HepG2 (cell line): ENCODE measurements around the gene HSCB. TPM values are rescaled to one million over a fixed set of nuclear protein-coding genes. Genes with fewer than 3 reads are reported as not detected.

Experiments used
- EP300 ChIP-seq, 3 experiments: sonication (generic) in 1 of 3; formaldehyde crosslinking in 1 of 3; IDR thresholded peaks; 2 replicates each; pipeline versions ENCODE4 v1.5.1 to v1.6.1; 2011 to 2020; ENCODE audit warnings: low read depth in 2 of 3, low read length in 2 of 3, borderline replicate concordance in 1 of 3, improper control_type of control experiment in 1 of 3, mild to moderate bottlenecking in 1 of 3, missing genetic modification reagents in 1 of 3, moderate library complexity in 1 of 3
- FOXA1 ChIP-seq, 2 experiments: fragments of 450-650 bp in 1 of 2; sonication (generic) in 1 of 2; formaldehyde crosslinking in 1 of 2; IDR thresholded peaks; 2 replicates each; pipeline versions ENCODE4 v1.4.0 to v1.6.1; 2016 to 2020; ENCODE audit warnings: missing genetic modification reagents in 1 of 2
- JUNB ChIP-seq: sonication (generic); formaldehyde crosslinking; IDR thresholded peaks from 2 replicates; pipeline ENCODE4 v1.8.0; 2022; ENCODE audit warnings: missing genetic modification reagents, mild to moderate bottlenecking, borderline replicate concordance
- SATB2 ChIP-seq: sonication (generic); formaldehyde crosslinking; IDR thresholded peaks from 2 replicates; pipeline ENCODE4 v1.5.0; 2020; ENCODE audit warnings: missing genetic modification reagents
- SRSF1 ChIP-seq: fragments of 200-400 bp; formaldehyde crosslinking; optimal IDR thresholded peaks from 2 replicates; pipeline ENCODE3; 2017; ENCODE audit warnings: mild to moderate bottlenecking, low read depth, low read length, moderate library complexity
- THYN1 ChIP-seq: sonication (generic); formaldehyde crosslinking; IDR thresholded peaks from 2 replicates; pipeline ENCODE4 v1.8.1; 2023; ENCODE audit warnings: low read depth, mild to moderate bottlenecking, moderate library complexity, missing genetic modification reagents, borderline replicate concordance
- ZFP90 ChIP-seq: sonication (generic); formaldehyde crosslinking; IDR thresholded peaks from 2 replicates; pipeline ENCODE4 v1.8.0; 2022; ENCODE audit warnings: missing genetic modification reagents, mild to moderate bottlenecking, inconsistent platforms, borderline replicate concordance
- ZNF713 ChIP-seq: sonication (generic); formaldehyde crosslinking; IDR thresholded peaks from 2 replicates; pipeline ENCODE4 v1.4.0; 2020; ENCODE audit warnings: mild to moderate bottlenecking, missing genetic modification reagents
- ZNF777 ChIP-seq: sonication (generic); formaldehyde crosslinking; IDR thresholded peaks from 2 replicates; pipeline ENCODE4 v1.4.0; 2020; ENCODE audit warnings: missing genetic modification reagents
- polyA plus RNA-seq, 8 experiments: library from polyadenylated mRNA; depleted of rRNA in 3 of 8; stranded (reverse) in 7 of 8; unstranded in 1 of 8; fragments of >200 nt; fragmentation: Illumina TruSeq in 4 of 8; extraction: Trizol in 4 of 8; gene quantifications; 2 replicates each; pipeline versions ENCODE4 v1.2.1 to v1.2.3, GENCODE V29; 2011 to 2016; ENCODE audit warnings: low read depth in 4 of 8, missing spikeins in 1 of 8, mixed read lengths in 1 of 8; ENCODE audit not compliant: insufficient read depth in 1 of 8
- total RNA-seq, 5 experiments: library from RNA; depleted of rRNA; stranded (reverse); fragments of >200 nt; fragmentation: Illumina TruSeq; extraction: Trizol; gene quantifications; 2 replicates each; pipeline ENCODE4 v1.2.3, GENCODE V29; 2016; ENCODE audit warnings: low read depth in 1 of 5
- TF ChIP-seq, protein P1 (sequence below): sonication (generic); formaldehyde crosslinking; IDR thresholded peaks from 2 replicates; pipeline ENCODE4 v1.4.0; 2020; ENCODE audit warnings: missing genetic modification reagents
- TF ChIP-seq, protein P2 (sequence below): sonication (generic); formaldehyde crosslinking; IDR thresholded peaks from 2 replicates; pipeline ENCODE4 v1.5.0; 2020; ENCODE audit warnings: mild to moderate bottlenecking, missing genetic modification reagents
- TF ChIP-seq, protein P3 (sequence below): sonication (generic); formaldehyde crosslinking; IDR thresholded peaks from 2 replicates; pipeline ENCODE4 v1.4.0; 2020; ENCODE audit warnings: missing genetic modification reagents
- TF ChIP-seq, protein P4 (sequence below): sonication (generic); formaldehyde crosslinking; IDR thresholded peaks from 2 replicates; pipeline ENCODE4 v1.4.0; 2020; ENCODE audit warnings: mild to moderate bottlenecking, missing genetic modification reagents
- TF ChIP-seq, protein P5 (sequence below): sonication (generic); formaldehyde crosslinking; IDR thresholded peaks from 2 replicates; pipeline ENCODE4 v1.5.1; 2020; ENCODE audit warnings: missing genetic modification reagents, mild to moderate bottlenecking, borderline replicate concordance

HSCB gene
- total and polyA plus RNA-seq, 2 of the 13 experiments (the other 11 are each of a cell fraction or from before 2014, with no cell fraction given), result 15.4 to 20.9 TPM

DNA sequence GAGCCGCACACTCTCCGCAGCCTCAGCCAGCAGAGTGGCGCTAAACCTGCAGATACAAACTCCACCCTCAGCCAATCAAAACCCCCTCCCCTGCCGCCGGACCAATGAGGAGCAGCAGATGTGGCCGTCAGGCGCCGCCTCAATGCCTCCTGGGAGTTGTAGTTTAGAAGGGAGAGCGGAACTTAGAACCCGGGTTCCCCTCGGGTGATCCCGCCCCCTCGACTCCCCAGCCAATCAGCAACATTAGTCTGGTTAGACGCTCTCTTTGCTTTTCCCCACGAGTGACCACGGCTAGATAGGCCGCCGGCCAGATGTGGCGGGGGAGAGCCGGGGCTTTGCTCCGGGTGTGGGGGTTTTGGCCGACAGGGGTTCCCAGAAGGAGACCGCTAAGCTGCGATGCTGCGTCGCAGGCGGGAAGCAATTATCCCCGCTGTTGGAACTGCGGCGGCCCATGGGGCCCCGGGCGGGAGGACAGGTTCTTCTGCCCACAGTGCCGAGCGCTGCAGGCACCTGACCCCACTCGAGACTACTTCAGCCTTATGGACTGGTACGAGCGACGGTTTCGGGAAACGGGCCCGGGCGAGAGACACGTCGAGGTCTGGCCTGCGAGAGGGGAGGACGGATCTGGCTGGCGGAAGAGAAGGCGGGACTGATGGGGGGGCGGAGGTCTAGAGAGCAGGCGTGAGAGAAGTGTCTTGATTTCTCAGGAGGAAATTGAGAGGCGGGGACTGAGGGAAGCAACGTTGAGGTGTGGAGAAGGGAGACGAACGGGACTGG is at the start of gene HSCB, which contains the start of gene CHEK2 (continued):
- TF ChIP-seq, protein P1, sequence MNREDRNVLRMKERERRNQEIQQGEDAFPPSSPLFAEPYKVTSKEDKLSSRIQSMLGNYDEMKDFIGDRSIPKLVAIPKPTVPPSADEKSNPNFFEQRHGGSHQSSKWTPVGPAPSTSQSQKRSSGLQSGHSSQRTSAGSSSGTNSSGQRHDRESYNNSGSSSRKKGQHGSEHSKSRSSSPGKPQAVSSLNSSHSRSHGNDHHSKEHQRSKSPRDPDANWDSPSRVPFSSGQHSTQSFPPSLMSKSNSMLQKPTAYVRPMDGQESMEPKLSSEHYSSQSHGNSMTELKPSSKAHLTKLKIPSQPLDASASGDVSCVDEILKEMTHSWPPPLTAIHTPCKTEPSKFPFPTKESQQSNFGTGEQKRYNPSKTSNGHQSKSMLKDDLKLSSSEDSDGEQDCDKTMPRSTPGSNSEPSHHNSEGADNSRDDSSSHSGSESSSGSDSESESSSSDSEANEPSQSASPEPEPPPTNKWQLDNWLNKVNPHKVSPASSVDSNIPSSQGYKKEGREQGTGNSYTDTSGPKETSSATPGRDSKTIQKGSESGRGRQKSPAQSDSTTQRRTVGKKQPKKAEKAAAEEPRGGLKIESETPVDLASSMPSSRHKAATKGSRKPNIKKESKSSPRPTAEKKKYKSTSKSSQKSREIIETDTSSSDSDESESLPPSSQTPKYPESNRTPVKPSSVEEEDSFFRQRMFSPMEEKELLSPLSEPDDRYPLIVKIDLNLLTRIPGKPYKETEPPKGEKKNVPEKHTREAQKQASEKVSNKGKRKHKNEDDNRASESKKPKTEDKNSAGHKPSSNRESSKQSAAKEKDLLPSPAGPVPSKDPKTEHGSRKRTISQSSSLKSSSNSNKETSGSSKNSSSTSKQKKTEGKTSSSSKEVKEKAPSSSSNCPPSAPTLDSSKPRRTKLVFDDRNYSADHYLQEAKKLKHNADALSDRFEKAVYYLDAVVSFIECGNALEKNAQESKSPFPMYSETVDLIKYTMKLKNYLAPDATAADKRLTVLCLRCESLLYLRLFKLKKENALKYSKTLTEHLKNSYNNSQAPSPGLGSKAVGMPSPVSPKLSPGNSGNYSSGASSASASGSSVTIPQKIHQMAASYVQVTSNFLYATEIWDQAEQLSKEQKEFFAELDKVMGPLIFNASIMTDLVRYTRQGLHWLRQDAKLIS (CRISPR knock-in tag), result no peak
- TF ChIP-seq, protein P2, sequence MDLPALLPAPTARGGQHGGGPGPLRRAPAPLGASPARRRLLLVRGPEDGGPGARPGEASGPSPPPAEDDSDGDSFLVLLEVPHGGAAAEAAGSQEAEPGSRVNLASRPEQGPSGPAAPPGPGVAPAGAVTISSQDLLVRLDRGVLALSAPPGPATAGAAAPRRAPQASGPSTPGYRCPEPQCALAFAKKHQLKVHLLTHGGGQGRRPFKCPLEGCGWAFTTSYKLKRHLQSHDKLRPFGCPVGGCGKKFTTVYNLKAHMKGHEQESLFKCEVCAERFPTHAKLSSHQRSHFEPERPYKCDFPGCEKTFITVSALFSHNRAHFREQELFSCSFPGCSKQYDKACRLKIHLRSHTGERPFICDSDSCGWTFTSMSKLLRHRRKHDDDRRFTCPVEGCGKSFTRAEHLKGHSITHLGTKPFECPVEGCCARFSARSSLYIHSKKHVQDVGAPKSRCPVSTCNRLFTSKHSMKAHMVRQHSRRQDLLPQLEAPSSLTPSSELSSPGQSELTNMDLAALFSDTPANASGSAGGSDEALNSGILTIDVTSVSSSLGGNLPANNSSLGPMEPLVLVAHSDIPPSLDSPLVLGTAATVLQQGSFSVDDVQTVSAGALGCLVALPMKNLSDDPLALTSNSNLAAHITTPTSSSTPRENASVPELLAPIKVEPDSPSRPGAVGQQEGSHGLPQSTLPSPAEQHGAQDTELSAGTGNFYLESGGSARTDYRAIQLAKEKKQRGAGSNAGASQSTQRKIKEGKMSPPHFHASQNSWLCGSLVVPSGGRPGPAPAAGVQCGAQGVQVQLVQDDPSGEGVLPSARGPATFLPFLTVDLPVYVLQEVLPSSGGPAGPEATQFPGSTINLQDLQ (CRISPR knock-in tag), result no peak; the same call in 1 of the 2 replicates
- TF ChIP-seq THYN1 (no peak), JUNB (CRISPR knock-in tag) (peak; percentile 66; the same call in 1 of the 2 replicates), ZFP90 (CRISPR knock-in tag) (no peak), SRSF1 (no peak), SATB2 (no peak), ZNF713 (0 out of 2 replicates have a peak, but pooled peaks have one; percentile 70), EP300 (IDR thresholded peaks at IDR 0.05; ENCODE audit: low read depth in 2 of 2, low read length in 2 of 2) (no peak), EP300 (CRISPR knock-in tag; IDR thresholded peaks at IDR 0.05; ENCODE audit: borderline replicate concordance) (no peak), FOXA1 (IDR thresholded peaks at IDR 0.05) (no peak), FOXA1 (CRISPR knock-in tag; IDR thresholded peaks at IDR 0.05) (no peak), ZNF777 (CRISPR knock-in tag) (peak; percentile 88)
- TF ChIP-seq, protein P3, sequence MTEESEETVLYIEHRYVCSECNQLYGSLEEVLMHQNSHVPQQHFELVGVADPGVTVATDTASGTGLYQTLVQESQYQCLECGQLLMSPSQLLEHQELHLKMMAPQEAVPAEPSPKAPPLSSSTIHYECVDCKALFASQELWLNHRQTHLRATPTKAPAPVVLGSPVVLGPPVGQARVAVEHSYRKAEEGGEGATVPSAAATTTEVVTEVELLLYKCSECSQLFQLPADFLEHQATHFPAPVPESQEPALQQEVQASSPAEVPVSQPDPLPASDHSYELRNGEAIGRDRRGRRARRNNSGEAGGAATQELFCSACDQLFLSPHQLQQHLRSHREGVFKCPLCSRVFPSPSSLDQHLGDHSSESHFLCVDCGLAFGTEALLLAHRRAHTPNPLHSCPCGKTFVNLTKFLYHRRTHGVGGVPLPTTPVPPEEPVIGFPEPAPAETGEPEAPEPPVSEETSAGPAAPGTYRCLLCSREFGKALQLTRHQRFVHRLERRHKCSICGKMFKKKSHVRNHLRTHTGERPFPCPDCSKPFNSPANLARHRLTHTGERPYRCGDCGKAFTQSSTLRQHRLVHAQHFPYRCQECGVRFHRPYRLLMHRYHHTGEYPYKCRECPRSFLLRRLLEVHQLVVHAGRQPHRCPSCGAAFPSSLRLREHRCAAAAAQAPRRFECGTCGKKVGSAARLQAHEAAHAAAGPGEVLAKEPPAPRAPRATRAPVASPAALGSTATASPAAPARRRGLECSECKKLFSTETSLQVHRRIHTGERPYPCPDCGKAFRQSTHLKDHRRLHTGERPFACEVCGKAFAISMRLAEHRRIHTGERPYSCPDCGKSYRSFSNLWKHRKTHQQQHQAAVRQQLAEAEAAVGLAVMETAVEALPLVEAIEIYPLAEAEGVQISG (CRISPR knock-in tag), result peak; percentile 80
- TF ChIP-seq, protein P4, sequence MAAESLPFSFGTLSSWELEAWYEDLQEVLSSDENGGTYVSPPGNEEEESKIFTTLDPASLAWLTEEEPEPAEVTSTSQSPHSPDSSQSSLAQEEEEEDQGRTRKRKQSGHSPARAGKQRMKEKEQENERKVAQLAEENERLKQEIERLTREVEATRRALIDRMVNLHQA (CRISPR knock-in tag), result no peak
- TF ChIP-seq, protein P5, sequence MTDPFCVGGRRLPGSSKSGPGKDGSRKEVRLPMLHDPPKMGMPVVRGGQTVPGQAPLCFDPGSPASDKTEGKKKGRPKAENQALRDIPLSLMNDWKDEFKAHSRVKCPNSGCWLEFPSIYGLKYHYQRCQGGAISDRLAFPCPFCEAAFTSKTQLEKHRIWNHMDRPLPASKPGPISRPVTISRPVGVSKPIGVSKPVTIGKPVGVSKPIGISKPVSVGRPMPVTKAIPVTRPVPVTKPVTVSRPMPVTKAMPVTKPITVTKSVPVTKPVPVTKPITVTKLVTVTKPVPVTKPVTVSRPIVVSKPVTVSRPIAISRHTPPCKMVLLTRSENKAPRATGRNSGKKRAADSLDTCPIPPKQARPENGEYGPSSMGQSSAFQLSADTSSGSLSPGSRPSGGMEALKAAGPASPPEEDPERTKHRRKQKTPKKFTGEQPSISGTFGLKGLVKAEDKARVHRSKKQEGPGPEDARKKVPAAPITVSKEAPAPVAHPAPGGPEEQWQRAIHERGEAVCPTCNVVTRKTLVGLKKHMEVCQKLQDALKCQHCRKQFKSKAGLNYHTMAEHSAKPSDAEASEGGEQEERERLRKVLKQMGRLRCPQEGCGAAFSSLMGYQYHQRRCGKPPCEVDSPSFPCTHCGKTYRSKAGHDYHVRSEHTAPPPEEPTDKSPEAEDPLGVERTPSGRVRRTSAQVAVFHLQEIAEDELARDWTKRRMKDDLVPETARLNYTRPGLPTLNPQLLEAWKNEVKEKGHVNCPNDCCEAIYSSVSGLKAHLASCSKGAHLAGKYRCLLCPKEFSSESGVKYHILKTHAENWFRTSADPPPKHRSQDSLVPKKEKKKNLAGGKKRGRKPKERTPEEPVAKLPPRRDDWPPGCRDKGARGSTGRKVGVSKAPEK (CRISPR knock-in tag), result no peak
